Smooth muscle cell (in vitro differentiated cells): ENCODE results near the gene TMEM63B. TPM values are rescaled to one million over a fixed set of nuclear protein-coding genes. Genes with fewer than 3 reads are reported as not detected.

Source experiments
- DNase-seq: peaks from one replicate; lab custom pipeline; 2025; ENCODE audit not compliant: unreplicated experiment; lab: John Stamatoyannopoulos, UW
- H2AFZ ChIP-seq: fragments of 200-600 bp; sonication (generic); 2 replicates; pipeline ENCODE4 v1.6.0; 2016; ENCODE audit warnings: antibody characterized with exemption, low read depth, mild to moderate bottlenecking
- H3F3A ChIP-seq: fragments of 200-600 bp; sonication (generic); 2 replicates; pipeline ENCODE4 v1.6.0; 2017; ENCODE audit warnings: antibody characterized with exemption, low read depth
- H3K27ac ChIP-seq: fragments of 200-600 bp; sonication (generic); 2 replicates; pipeline ENCODE4 v1.5.1; 2016; ENCODE audit warnings: low read depth, mild to moderate bottlenecking
- H3K27me3 ChIP-seq: fragments of 200-600 bp; sonication (generic); 2 replicates; pipeline ENCODE4 v1.6.1; 2016; ENCODE audit warnings: low read depth, mild to moderate bottlenecking
- H3K36me3 ChIP-seq: fragments of 200-600 bp; sonication (generic); 2 replicates; pipeline ENCODE4 v1.5.1; 2016; ENCODE audit warnings: low read depth
- H3K4me1 ChIP-seq: fragments of 200-600 bp; sonication (generic); 2 replicates; pipeline ENCODE4 v1.5.1; 2016; ENCODE audit warnings: low read depth
- H3K4me2 ChIP-seq: fragments of 200-600 bp; sonication (generic); 2 replicates; pipeline ENCODE4 v1.6.0; 2016; ENCODE audit warnings: mild to moderate bottlenecking
- H3K4me3 ChIP-seq: fragments of 200-600 bp; sonication (generic); 2 replicates; pipeline ENCODE4 v1.5.1; 2016; ENCODE audit warnings: mild to moderate bottlenecking
- H3K79me2 ChIP-seq: fragments of 200-600 bp; sonication (generic); 2 replicates; pipeline ENCODE4 v1.6.0; 2016; ENCODE audit warnings: low read depth, mild to moderate bottlenecking
- H3K9ac ChIP-seq: fragments of 200-600 bp; sonication (generic); 2 replicates; pipeline ENCODE4 v1.6.0; 2016; ENCODE audit warnings: low read depth
- H3K9me3 ChIP-seq: fragments of 200-600 bp; sonication (generic); replicated peaks from 2 replicates; pipeline ENCODE4 v1.5.1; 2016; ENCODE audit warnings: low read depth
- H4K20me1 ChIP-seq: fragments of 200-600 bp; sonication (generic); 2 replicates; pipeline ENCODE4 v1.6.0; 2016; ENCODE audit warnings: low read depth
- WGBS: methylation state at CpG from one replicate; pipeline ENCODE4 v1.1.7; 2016; ENCODE audit warnings: low lambda C conversion rate; 5-methylcytosine and 5-hydroxymethylcytosine counted together
- polyA plus RNA-seq: library from polyadenylated mRNA; unstranded; fragments of >200 nt; fragmentation: Nextera tagmentation; extraction: Ambion mirVana; gene quantifications from 2 replicates; pipeline ENCODE4 v1.2.1, GENCODE V29; 2016
- total RNA-seq: library from RNA; depleted of rRNA; stranded (reverse); fragments of >200 nt; gene quantifications from 2 replicates; pipeline ENCODE4 v1.2.3, GENCODE V29; 2014
- TF ChIP-seq, protein P1 (sequence below): fragments of 200-600 bp; sonication (generic); IDR thresholded peaks from 2 replicates; pipeline ENCODE4 v1.5.1; 2017; ENCODE audit warnings: borderline replicate concordance, mild to moderate bottlenecking, antibody characterized with exemption; ENCODE audit not compliant: insufficient read depth, poor library complexity, severe bottlenecking

TMEM63B gene
- total and polyA plus RNA-seq, 2 experiments from 2014 or later = 10.8 to 21.2 TPM

DNA sequence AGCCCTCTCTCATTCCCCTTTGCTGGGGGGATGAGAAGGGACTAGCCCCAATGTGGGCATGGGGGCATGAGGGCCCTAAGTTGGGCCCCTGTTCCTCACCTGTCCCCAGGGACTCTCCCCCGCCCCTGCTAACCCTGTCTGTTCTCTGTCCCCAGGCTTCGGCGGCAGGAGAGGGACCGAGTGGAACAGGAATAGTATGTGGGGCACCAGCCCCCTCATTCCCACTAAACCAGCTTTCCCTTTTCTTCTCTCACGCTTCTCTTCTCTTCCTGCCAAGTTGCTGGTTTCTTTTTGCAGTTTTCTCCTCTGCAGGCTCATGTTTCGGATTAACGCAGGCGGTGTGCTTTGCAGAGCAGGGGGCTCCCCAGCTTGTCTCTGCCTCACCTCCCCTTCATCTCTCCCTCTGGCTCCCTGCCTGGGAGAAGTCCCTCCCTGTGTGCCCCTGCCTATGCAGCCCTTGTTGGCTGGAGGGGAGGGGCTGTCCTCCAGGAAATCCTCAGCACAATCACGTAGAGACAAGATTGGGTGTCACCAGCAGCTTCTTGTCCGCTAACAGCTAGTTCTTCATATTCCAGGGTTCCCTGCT, 7.9 kb downstream of the TMEM63B start:
- no peaks in the 10 kb centered on the region for H3K36me3 ChIP-seq
- H3K9me3 ChIP-seq = no peaks in the 10 kb centered on the region
- H3K27me3 ChIP-seq = no peaks in the 10 kb centered on the region
- peaks cover 7% of the 10 kb centered on the region for H3K79me2 ChIP-seq
- TF ChIP-seq, protein P1, sequence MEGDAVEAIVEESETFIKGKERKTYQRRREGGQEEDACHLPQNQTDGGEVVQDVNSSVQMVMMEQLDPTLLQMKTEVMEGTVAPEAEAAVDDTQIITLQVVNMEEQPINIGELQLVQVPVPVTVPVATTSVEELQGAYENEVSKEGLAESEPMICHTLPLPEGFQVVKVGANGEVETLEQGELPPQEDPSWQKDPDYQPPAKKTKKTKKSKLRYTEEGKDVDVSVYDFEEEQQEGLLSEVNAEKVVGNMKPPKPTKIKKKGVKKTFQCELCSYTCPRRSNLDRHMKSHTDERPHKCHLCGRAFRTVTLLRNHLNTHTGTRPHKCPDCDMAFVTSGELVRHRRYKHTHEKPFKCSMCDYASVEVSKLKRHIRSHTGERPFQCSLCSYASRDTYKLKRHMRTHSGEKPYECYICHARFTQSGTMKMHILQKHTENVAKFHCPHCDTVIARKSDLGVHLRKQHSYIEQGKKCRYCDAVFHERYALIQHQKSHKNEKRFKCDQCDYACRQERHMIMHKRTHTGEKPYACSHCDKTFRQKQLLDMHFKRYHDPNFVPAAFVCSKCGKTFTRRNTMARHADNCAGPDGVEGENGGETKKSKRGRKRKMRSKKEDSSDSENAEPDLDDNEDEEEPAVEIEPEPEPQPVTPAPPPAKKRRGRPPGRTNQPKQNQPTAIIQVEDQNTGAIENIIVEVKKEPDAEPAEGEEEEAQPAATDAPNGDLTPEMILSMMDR = no peak
- H2AFZ ChIP-seq = no peak overlapping the region
- H3K4me1 ChIP-seq = peaks cover 21% of the 10 kb centered on the region
- H3K9ac ChIP-seq = no peak overlapping the region
- H4K20me1 ChIP-seq = peaks cover 25% of the 10 kb centered on the region
- H3K27ac ChIP-seq = no peak overlapping the region
- DNase-seq = no peak
- 83% methylated on average over 10 of the region's 10 CpGs for WGBS
- H3K4me2 ChIP-seq = no peak overlapping the region
- H3F3A ChIP-seq = no peaks in the 10 kb centered on the region
- H3K4me3 ChIP-seq = no peak overlapping the region

DNA sequence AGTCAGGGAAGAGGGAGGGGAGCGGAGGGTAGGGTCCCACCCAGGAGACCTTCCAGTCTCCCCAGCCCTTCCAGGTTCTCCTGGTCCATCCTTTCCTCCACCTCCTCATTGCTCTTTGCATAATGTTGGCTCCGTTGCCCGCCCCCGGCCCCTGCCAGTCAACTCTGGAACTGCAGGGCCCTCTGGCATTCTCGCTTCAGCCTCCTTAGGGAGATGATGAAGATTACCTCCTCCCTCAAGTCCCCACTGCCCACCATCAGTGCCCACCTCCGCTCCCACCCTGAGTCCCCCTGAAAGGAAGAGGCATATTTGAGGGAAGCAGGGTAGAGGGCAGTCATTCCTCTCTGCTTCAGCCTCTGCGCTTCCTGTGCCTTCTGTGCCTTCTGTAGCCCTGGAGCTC, 8.5 kb downstream of the TMEM63B start:
- H3K9me3 ChIP-seq = no peaks in the 10 kb centered on the region
- H3K4me2 ChIP-seq = no peak overlapping the region
- H2AFZ ChIP-seq = no peak overlapping the region
- no peaks in the 10 kb centered on the region for H3K36me3 ChIP-seq
- peaks cover 21% of the 10 kb centered on the region for H3K4me1 ChIP-seq
- H3K27me3 ChIP-seq = no peaks in the 10 kb centered on the region
- TF ChIP-seq, protein P1 = no peak
- H3K27ac ChIP-seq = no peak overlapping the region
- no peaks in the 10 kb centered on the region for H3F3A ChIP-seq
- no peak overlapping the region for H3K4me3 ChIP-seq
- H3K79me2 ChIP-seq = peaks cover 7% of the 10 kb centered on the region
- DNase-seq = no peak
- peaks cover 25% of the 10 kb centered on the region for H4K20me1 ChIP-seq
- WGBS = 94% methylated on average over 7 of the region's 7 CpGs
- no peak overlapping the region for H3K9ac ChIP-seq

DNA sequence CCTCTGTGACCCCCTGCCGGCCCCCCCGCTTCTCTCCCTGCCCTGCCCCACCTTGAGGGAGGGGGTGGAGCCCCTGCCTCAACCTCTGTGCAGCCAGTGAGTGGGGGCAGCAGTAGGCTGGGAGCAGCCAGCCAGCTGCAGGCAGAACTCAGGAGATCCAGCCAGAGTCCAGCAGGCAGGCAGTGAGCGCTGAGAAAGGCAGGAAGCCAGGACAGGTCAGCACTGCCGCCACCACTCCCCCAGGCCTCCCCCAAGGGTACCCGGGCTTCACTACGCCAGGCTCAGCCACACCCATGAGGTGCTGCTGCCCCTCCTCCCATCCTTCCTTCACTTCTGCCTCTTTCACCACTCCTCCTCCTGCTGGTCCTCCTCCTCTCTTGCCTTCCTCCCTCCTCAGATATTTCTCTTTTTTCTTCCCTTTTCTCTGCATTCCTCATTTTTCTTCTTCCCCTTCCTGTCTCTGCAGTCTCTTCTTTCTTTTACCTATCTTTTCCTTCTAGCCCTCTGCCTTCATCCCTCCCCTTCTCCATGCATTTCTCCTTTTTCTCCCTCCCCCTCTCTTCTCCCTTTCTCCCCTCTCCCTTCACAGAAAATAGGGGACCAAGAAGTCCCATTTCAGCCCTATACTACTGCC, 11.5 kb downstream of the TMEM63B start:
- no peaks in the 10 kb centered on the region for H3K27me3 ChIP-seq
- DNase-seq = no peak
- H2AFZ ChIP-seq = no peak overlapping the region
- no peaks in the 10 kb centered on the region for H3K9me3 ChIP-seq
- 88% methylated on average over 4 of the region's 6 CpGs for whole genome bisulfite sequencing
- H3K4me1 ChIP-seq = peaks cover 9% of the 10 kb centered on the region
- H3K4me2 ChIP-seq = no peak overlapping the region
- no peaks in the 10 kb centered on the region for H3F3A ChIP-seq
- no peak overlapping the region for H3K9ac ChIP-seq
- H3K79me2 ChIP-seq = no peaks in the 10 kb centered on the region
- H3K4me3 ChIP-seq = no peak overlapping the region
- H3K27ac ChIP-seq = no peak overlapping the region
- H3K36me3 ChIP-seq = no peaks in the 10 kb centered on the region
- TF ChIP-seq, protein P1 = no peak
- H4K20me1 ChIP-seq = peaks cover 26% of the 10 kb centered on the region

DNA sequence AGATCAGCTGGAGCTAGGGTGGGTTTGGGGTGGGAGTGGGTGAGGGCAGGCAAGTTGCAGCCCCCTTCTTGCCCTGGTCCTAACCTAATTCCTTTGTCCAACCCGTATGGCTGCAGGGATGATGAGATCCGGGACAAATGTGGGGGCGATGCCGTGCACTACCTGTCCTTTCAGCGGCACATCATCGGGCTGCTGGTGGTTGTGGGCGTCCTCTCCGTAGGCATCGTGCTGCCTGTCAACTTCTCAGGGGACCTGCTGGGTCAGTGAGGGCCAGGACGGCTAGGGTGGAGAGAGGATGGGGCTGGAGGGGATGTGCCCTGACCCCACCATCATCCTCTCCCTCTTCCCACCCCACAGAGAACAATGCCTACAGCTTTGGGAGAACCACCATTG, 12.0 kb downstream of the TMEM63B start:
- no peak overlapping the region for H3K27ac ChIP-seq
- H3F3A ChIP-seq = no peaks in the 10 kb centered on the region
- WGBS = 91% methylated on average over 10 of the region's 10 CpGs
- peaks cover 24% of the 10 kb centered on the region for H4K20me1 ChIP-seq
- H3K4me2 ChIP-seq = no peak overlapping the region
- no peaks in the 10 kb centered on the region for H3K36me3 ChIP-seq
- TF ChIP-seq, protein P1 = no peak
- peaks cover 6% of the 10 kb centered on the region for H3K4me1 ChIP-seq
- H3K9ac ChIP-seq = no peak overlapping the region
- H3K4me3 ChIP-seq = no peak overlapping the region
- H3K79me2 ChIP-seq = no peaks in the 10 kb centered on the region
- no peak for DNase-seq
- no peak overlapping the region for H2AFZ ChIP-seq
- H3K9me3 ChIP-seq = no peaks in the 10 kb centered on the region
- no peaks in the 10 kb centered on the region for H3K27me3 ChIP-seq
